SU-DHL-6 (cell line): Measurements from ENCODE around the gene MGMT.

ENCODE experiments used
- H2AFZ ChIP-seq: fragments of 200-600 bp; sonication (generic); 2 replicates; pipeline ENCODE4 v1.6.1; 2014; ENCODE audit warnings: low read depth, mild to moderate bottlenecking, moderate library complexity, mixed read lengths, antibody characterized with exemption, low read length; ENCODE audit not compliant: severe bottlenecking
- H3F3A ChIP-seq: fragments of 200-600 bp; shearing (Covaris generic); 2 replicates; pipeline ENCODE4 v1.6.0; 2016; ENCODE audit warnings: antibody characterized with exemption, mild to moderate bottlenecking; ENCODE audit not compliant: insufficient read depth
- H3K27ac ChIP-seq: fragments of 200-600 bp; sonication (generic); 2 replicates; pipeline ENCODE4 v1.5.1; 2016; ENCODE audit warnings: low read depth, mild to moderate bottlenecking, low read length, moderate library complexity, mixed read lengths
- H3K27me3 ChIP-seq: fragments of 200-600 bp; sonication (generic), shearing (Covaris generic); 2 replicates; pipeline ENCODE4 v1.6.0; 2014; ENCODE audit warnings: mild to moderate bottlenecking, low read length
- H3K36me3 ChIP-seq: fragments of 200-600 bp; sonication (generic); 2 replicates; pipeline ENCODE4 v1.6.1; 2014; ENCODE audit warnings: mild to moderate bottlenecking, low read length, mixed read lengths
- H3K4me2 ChIP-seq: fragments of 300-600, 200-600 bp; shearing (Covaris generic), sonication (generic); 2 replicates; pipeline ENCODE4 v1.6.0; 2014; ENCODE audit warnings: low read length, low read depth, mild to moderate bottlenecking; ENCODE audit not compliant: poor library complexity, severe bottlenecking
- H3K4me3 ChIP-seq: fragments of 200-600 bp; sonication (generic); 2 replicates; pipeline ENCODE4 v1.5.1; 2014; ENCODE audit warnings: antibody characterized with exemption, low read length, mild to moderate bottlenecking, mixed read lengths; ENCODE audit not compliant: insufficient read depth, poor library complexity, severe bottlenecking
- H3K79me2 ChIP-seq: fragments of 200-600 bp; sonication (generic); 2 replicates; pipeline ENCODE4 v1.6.1; 2014; ENCODE audit warnings: mild to moderate bottlenecking, low read length, moderate library complexity; ENCODE audit not compliant: insufficient read depth
- H3K9ac ChIP-seq: fragments of 200-600 bp; sonication (generic); 2 replicates; pipeline ENCODE4 v1.7.0; 2014; ENCODE audit warnings: mild to moderate bottlenecking, low read length
- H3K9me2 ChIP-seq: fragments of 200-600 bp; sonication (generic); replicated peaks from 2 replicates; pipeline ENCODE4 v1.6.1; 2014; ENCODE audit warnings: low read length; ENCODE audit not compliant: insufficient read depth
- H3K9me3 ChIP-seq: fragments of 200-600 bp; sonication (generic); 2 replicates; pipeline ENCODE4 v1.6.1; 2014; ENCODE audit warnings: low read length, mixed read lengths; ENCODE audit not compliant: insufficient read depth
- H4K20me1 ChIP-seq: fragments of 200-600 bp; sonication (generic); 2 replicates; pipeline ENCODE4 v1.6.1; 2014; ENCODE audit warnings: low read depth, mild to moderate bottlenecking, antibody characterized with exemption, low read length, moderate library complexity, mixed read lengths
- CTCF ChIP-seq: fragments of 200-600 bp; sonication (generic); IDR thresholded peaks from one replicate; pipeline ENCODE4 v1.5.1; 2017; ENCODE audit warnings: antibody characterized with exemption, mild to moderate bottlenecking, low read length, moderate library complexity; ENCODE audit not compliant: insufficient read depth, poor library complexity, severe bottlenecking
- EZH2phosphoT487 ChIP-seq: fragments of 200-600 bp; sonication (generic), shearing (Covaris generic); conservative IDR thresholded peaks from 2 replicates; pipeline ENCODE4 v1.6.1; 2018; ENCODE audit warnings: mild to moderate bottlenecking, antibody characterized with exemption, low read length, moderate library complexity, mixed read lengths

The MGMT gene

DNA sequence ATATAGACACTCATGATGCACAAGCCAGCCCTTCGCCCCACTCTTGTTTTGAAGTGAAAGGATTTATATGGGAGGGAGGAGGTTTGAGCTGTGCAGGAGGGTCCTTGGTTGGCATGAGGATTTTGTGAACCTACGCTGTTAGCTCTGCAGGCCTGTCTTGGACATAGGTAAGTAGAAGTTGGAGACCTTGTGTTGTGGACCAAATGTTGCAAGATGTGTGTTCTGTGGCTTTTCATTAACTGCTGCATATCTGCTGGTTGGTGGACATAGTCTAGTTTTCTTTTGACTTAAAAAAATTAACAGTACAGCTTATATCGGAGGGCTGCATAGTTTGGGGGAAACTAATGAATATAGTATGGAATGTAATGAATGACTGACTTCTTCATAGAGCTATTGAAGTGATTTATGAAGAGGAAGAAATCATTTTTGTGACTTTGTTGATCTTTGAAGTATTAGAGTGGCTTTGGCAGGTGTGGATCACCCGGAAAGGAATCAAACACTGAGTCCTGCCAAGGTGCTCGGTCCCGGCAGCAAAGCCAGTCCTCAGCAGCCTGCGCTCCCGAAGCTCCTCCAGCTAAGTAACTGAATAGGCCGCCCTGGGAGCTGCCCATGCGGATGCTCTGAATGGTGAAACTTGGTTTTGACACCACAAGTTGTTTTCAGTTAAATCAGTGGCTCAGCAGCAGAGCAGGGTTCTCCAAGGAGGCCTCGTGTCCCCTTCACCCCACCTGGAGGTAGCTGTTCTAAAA lies 3.2 kb downstream of the MGMT start:
- no peaks in the 10 kb centered on the region for H3F3A ChIP-seq
- no peaks in the 10 kb centered on the region for H3K9me3 ChIP-seq
- no peak for TF ChIP-seq CTCF
- no peak for TF ChIP-seq EZH2phosphoT487
- H2AFZ ChIP-seq, result no peak overlapping the region
- no peak overlapping the region for H3K9ac ChIP-seq
- no peaks in the 10 kb centered on the region for H3K27me3 ChIP-seq
- no peak overlapping the region for H3K27ac ChIP-seq
- no peak overlapping the region for H3K4me3 ChIP-seq
- no peaks in the 10 kb centered on the region for H4K20me1 ChIP-seq
- no peaks in the 10 kb centered on the region for H3K36me3 ChIP-seq
- no peaks in the 10 kb centered on the region for H3K79me2 ChIP-seq
- no peak overlapping the region for H3K4me2 ChIP-seq
- H3K9me2 ChIP-seq, result no peaks in the 10 kb centered on the region

GRCh38 chr10:129471447-129472175 lies 4.6 kb downstream of the MGMT start:
- Histone ChIP-seq H3K9me3 (no peaks in the 10 kb centered on the region), H2AFZ (no peak overlapping the region), H3K36me3 (no peaks in the 10 kb centered on the region), H3K4me2 (no peak overlapping the region), H3K79me2 (no peaks in the 10 kb centered on the region), H3K27ac (no peak overlapping the region), H3K27me3 (no peaks in the 10 kb centered on the region), H3K9me2 (no peaks in the 10 kb centered on the region), H3K9ac (no peak overlapping the region), H3K4me3 (no peak overlapping the region), H3F3A (no peaks in the 10 kb centered on the region), H4K20me1 (no peaks in the 10 kb centered on the region)
- no peak for TF ChIP-seq EZH2phosphoT487
- TF ChIP-seq CTCF, result no peak

DNA sequence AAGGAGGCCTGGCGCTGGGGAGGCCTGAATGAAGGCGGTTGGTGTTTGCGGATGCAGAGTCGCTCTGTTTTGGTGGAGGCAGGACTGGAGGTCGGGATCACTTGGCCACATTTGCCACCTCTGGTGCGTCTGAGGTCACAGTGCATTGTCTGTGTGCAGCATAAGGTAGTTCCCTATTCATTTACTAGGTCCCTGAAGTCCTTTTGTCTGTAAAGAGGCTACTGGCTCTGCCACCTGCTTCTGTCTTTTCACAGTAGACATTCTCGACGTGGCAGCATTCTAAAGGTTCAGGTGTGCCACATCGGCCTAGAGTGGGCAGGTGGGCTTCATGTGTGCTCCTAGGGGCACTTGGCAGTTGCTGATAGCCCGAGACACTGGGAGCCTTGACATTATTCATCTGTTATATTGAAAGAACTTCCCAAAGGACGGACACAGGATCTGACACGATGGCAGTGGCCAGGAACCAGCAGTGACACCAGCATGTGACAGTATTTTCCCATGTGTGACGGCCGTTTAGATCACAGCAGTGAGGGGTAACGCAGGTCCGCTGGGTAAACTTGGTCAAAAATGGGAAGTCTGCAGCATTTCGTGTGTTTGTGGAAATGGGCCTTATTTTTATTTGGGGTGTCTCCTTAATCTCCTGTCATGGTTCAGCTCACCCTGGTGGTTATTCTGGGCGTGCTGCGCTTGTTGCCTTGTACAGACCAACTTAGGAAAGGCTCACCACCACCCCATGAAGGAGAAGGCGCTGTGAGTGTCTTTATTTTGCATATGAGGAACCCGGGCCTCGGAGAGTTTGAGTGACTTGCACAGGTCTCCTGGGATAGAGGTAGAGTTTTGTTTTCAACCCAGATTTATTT lies 5.9 kb downstream of the MGMT start:
- H4K20me1 ChIP-seq, result no peaks in the 10 kb centered on the region
- H3K36me3 ChIP-seq, result no peaks in the 10 kb centered on the region
- no peak overlapping the region for H2AFZ ChIP-seq
- H3K27ac ChIP-seq, result no peak overlapping the region
- TF ChIP-seq EZH2phosphoT487, result no peak
- no peak for TF ChIP-seq CTCF
- no peaks in the 10 kb centered on the region for H3K9me3 ChIP-seq
- no peaks in the 10 kb centered on the region for H3K27me3 ChIP-seq
- no peaks in the 10 kb centered on the region for H3K9me2 ChIP-seq
- no peaks in the 10 kb centered on the region for H3F3A ChIP-seq
- H3K79me2 ChIP-seq, result no peaks in the 10 kb centered on the region
- H3K4me3 ChIP-seq, result no peak overlapping the region
- no peak overlapping the region for H3K9ac ChIP-seq
- H3K4me2 ChIP-seq, result no peak overlapping the region
